ENCODE data around the gene MBNL1. TPM values are rescaled to one million over a fixed set of nuclear protein-coding genes. Genes with fewer than 3 reads are reported as not detected.

MBNL1 gene
- total RNA-seq, 1 experiment from 2014 or later: 117 TPM

DNA sequence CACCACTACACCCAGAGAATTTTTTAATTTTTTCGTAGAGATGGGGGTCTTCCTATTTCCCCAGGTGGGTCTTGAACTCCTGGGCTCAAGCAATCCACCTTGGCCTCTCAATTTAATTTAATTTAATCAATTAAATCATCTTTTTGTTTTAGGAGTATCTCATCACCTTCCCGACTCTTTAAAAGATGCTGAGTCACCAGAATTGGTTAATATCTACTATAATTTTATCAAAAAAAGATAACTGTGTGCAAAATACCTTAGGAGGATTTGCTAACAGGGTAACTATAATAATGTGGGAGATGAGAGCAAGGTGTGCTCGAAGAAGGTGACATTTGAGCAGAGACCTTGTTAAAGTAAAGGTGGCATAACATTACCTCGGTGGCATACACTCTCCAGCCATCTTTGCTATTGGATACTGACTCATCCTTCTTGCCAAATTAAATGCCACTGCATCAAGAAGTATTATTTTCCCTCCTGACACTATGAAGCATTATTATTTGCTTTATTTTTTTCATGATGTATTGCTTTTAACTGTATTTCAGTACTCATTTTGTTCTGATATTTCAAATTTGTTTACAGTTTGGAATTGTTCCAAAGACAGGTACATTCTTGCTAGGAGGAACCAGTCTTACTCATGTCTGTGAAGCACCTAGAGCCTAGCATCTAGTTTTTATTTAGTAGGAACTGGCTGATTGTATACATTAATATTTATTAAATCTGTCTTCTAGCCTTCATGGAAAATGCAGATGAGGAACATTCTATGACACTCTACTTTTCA, 200.7 kb downstream of the MBNL1 start:
- DNase-seq (ENCODE audit: low spot score): no peak
- BruUV-seq (replicated peaks): no TSS peak
- Histone ChIP-seq H3K27me3 (replicated peaks; ENCODE audit: insufficient read depth, low read depth, low read length, poor library complexity) (no peaks in the 10 kb centered on the region), H3K9me3 (ENCODE audit: low read depth, low read length, poor library complexity, severe bottlenecking) (no peaks in the 10 kb centered on the region), H3K4me1 (ENCODE audit: insufficient read depth, low read length, poor library complexity, severe bottlenecking) (no peaks in the 10 kb centered on the region), H3K27ac (ENCODE audit: low read depth, low read length, poor library complexity, severe bottlenecking) (no peak overlapping the region), H3K4me3 (ENCODE audit: low read depth, low read length, poor library complexity, severe bottlenecking) (no peak overlapping the region), H3K36me3 (ENCODE audit: insufficient read depth, low read length, poor library complexity, severe bottlenecking) (no peaks in the 10 kb centered on the region)
- TF ChIP-seq, protein P1, sequence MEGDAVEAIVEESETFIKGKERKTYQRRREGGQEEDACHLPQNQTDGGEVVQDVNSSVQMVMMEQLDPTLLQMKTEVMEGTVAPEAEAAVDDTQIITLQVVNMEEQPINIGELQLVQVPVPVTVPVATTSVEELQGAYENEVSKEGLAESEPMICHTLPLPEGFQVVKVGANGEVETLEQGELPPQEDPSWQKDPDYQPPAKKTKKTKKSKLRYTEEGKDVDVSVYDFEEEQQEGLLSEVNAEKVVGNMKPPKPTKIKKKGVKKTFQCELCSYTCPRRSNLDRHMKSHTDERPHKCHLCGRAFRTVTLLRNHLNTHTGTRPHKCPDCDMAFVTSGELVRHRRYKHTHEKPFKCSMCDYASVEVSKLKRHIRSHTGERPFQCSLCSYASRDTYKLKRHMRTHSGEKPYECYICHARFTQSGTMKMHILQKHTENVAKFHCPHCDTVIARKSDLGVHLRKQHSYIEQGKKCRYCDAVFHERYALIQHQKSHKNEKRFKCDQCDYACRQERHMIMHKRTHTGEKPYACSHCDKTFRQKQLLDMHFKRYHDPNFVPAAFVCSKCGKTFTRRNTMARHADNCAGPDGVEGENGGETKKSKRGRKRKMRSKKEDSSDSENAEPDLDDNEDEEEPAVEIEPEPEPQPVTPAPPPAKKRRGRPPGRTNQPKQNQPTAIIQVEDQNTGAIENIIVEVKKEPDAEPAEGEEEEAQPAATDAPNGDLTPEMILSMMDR (conservative IDR thresholded peaks at IDR 0.05; ENCODE audit: low read depth, low read length): no peak
- TF ChIP-seq EZH2 (IDR thresholded peaks at IDR 0.05; ENCODE audit: borderline replicate concordance, low read depth, low read length, poor library complexity, severe bottlenecking): no peak
- intact Hi-C loops (cut with micrococcal nuclease; ENCODE audit: unreplicated experiment): loop anchor here (10.0 kb wide), 2 partner anchors 245 to 1245 kb away; no protein-coding TSS in a partner anchor
- CTCF ChIA-PET: no interaction called here
- POLR2A ChIA-PET (ENCODE audit: low non-redundant PET): no interaction called here

DNA sequence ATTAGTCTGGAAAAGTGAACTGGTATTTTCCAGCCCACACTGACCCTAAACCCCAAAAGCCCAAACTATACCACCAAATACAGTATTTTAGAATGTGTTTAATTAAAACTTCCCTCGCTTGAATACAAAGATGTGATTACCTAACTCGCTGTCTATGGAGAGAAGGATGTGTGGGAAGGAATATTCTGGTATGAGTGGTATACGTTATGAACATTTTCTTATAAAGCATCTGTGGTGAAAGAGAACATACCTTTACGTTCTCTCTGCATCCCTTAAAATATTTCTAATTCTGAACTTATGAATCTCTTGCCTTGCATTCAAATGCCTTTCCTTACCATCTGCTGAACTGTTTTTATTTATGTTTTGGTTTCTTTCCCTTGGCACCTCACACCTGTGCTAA, 201.4 kb downstream of the MBNL1 start:
- Histone ChIP-seq H3K27ac (ENCODE audit: low read depth, low read length, poor library complexity, severe bottlenecking) (no peak overlapping the region), H3K4me3 (ENCODE audit: low read depth, low read length, poor library complexity, severe bottlenecking) (no peak overlapping the region), H3K9me3 (ENCODE audit: low read depth, low read length, poor library complexity, severe bottlenecking) (peaks cover under 1% of the 10 kb centered on the region), H3K36me3 (ENCODE audit: insufficient read depth, low read length, poor library complexity, severe bottlenecking) (no peaks in the 10 kb centered on the region), H3K27me3 (replicated peaks; ENCODE audit: insufficient read depth, low read depth, low read length, poor library complexity) (no peaks in the 10 kb centered on the region), H3K4me1 (ENCODE audit: insufficient read depth, low read length, poor library complexity, severe bottlenecking) (no peaks in the 10 kb centered on the region)
- no TSS peak for BruUV-seq (replicated peaks)
- TF ChIP-seq EZH2 (IDR thresholded peaks at IDR 0.05; ENCODE audit: borderline replicate concordance, low read depth, low read length, poor library complexity, severe bottlenecking): no peak
- TF ChIP-seq, protein P1 (conservative IDR thresholded peaks at IDR 0.05; ENCODE audit: low read depth, low read length): no peak
- intact Hi-C loops (cut with micrococcal nuclease; ENCODE audit: unreplicated experiment): loop anchor here (10.0 kb wide), 1 partner anchor 245 kb away; no protein-coding TSS in a partner anchor
- ChIA-PET POLR2A (ENCODE audit: low non-redundant PET) (no interaction called here), CTCF (no interaction called here)
- DNase-seq (ENCODE audit: low spot score): no peak

DNA sequence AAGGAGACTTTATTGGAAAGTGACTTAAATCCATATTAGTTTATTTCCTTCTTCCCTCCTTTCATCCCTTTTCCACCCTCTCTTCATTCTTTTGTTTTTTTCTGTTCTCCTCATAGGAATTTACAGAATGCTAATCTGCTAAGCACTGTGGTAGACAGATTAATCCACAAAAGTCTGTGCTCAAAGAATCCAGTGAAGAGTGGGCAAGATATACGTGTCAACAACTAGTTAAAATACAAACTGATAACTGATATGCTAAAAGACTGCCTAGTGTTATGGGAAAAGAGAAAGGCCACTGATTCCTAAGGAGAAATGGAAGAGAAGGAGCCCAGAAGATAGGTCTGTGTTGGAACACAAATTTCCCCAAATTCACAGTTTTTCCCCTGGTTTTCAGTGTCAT, 202.2 kb downstream of the MBNL1 start:
- ChIA-PET CTCF (no interaction called here), POLR2A (ENCODE audit: low non-redundant PET) (no interaction called here)
- H3K27ac ChIP-seq (ENCODE audit: low read depth, low read length, poor library complexity, severe bottlenecking): no peak overlapping the region
- no peak overlapping the region for H3K4me3 ChIP-seq (ENCODE audit: low read depth, low read length, poor library complexity, severe bottlenecking)
- no peak for DNase-seq (ENCODE audit: low spot score)
- no TSS peak for BruUV-seq (replicated peaks)
- intact Hi-C loops (cut with micrococcal nuclease; ENCODE audit: unreplicated experiment): loop anchor here (10.0 kb wide), 1 partner anchor 244 kb away; no protein-coding TSS in a partner anchor
- H3K4me1 ChIP-seq (ENCODE audit: insufficient read depth, low read length, poor library complexity, severe bottlenecking): no peaks in the 10 kb centered on the region
- no peaks in the 10 kb centered on the region for H3K27me3 ChIP-seq (replicated peaks; ENCODE audit: insufficient read depth, low read depth, low read length, poor library complexity)
- H3K9me3 ChIP-seq (ENCODE audit: low read depth, low read length, poor library complexity, severe bottlenecking): peaks cover 9% of the 10 kb centered on the region
- no peaks in the 10 kb centered on the region for H3K36me3 ChIP-seq (ENCODE audit: insufficient read depth, low read length, poor library complexity, severe bottlenecking)
- TF ChIP-seq, protein P1 (conservative IDR thresholded peaks at IDR 0.05; ENCODE audit: low read depth, low read length): no peak
- TF ChIP-seq EZH2 (IDR thresholded peaks at IDR 0.05; ENCODE audit: borderline replicate concordance, low read depth, low read length, poor library complexity, severe bottlenecking): no peak
